ENCODE measurements around the gene CIAO3.

CIAO3 gene

GRCh38 chr16:740764-741505, at the start of gene CIAO3:
TSS of gene CIAO3 (minus strand) at chr16:740997. CDS start at chr16:740985, 12 bp downstream.
- TF ChIP-seq CTCF (IDR thresholded peaks at IDR 0.05; ENCODE audit: control insufficient read depth, insufficient read depth, low read depth, low read length, missing control alignments): peak; percentile 63
- DNase-seq (ENCODE audit: low read depth): peak; percentile 56
- H3K4me3 ChIP-seq (ENCODE audit: control insufficient read depth, low read depth, low read length): peak within 1 kb of the TSS; percentile 66

GRCh38 chr16:790086-790485, 49.3 kb upstream of the CIAO3 start:
- DNase-seq (ENCODE audit: low read depth): no peak
- TF ChIP-seq CTCF (IDR thresholded peaks at IDR 0.05; ENCODE audit: control insufficient read depth, insufficient read depth, low read depth, low read length, missing control alignments): no peak
- H3K4me3 ChIP-seq (ENCODE audit: control insufficient read depth, low read depth, low read length): no peak overlapping the region

GRCh38 chr16:789191-789850, 48.5 kb upstream of the CIAO3 start:
- DNase-seq (ENCODE audit: low read depth): no peak
- peak overlapping the region; percentile 84 for H3K4me3 ChIP-seq (ENCODE audit: control insufficient read depth, low read depth, low read length)
- TF ChIP-seq CTCF (IDR thresholded peaks at IDR 0.05; ENCODE audit: control insufficient read depth, insufficient read depth, low read depth, low read length, missing control alignments): no peak

- H3K4me3 ChIP-seq (ENCODE audit: control insufficient read depth, low read depth, low read length): peak within 1 kb of the TSS; percentile 99
- peak; percentile 53 for DNase-seq (ENCODE audit: low read depth)
- no peak for TF ChIP-seq CTCF (IDR thresholded peaks at IDR 0.05; ENCODE audit: control insufficient read depth, insufficient read depth, low read depth, low read length, missing control alignments)
These were observed 47.8 kb upstream of the CIAO3 start, which contains the start of gene CHTF18 for GRCh38 chr16:788399-789126. TSS of gene CHTF18 (plus strand) at chr16:788620. CDS start at chr16:788685, 65 bp downstream.

- TF ChIP-seq CTCF (IDR thresholded peaks at IDR 0.05; ENCODE audit: control insufficient read depth, insufficient read depth, low read depth, low read length, missing control alignments): no peak
- no peak for DNase-seq (ENCODE audit: low read depth)
- H3K4me3 ChIP-seq (ENCODE audit: control insufficient read depth, low read depth, low read length): peak within 1 kb of the TSS; percentile 99
These were observed 47.2 kb upstream of the CIAO3 start, which contains the start of gene RPUSD1 for GRCh38 chr16:787978-788398. TSS of gene RPUSD1 (minus strand) at chr16:788381. CDS start at chr16:787737, 644 bp downstream.

GRCh38 chr16:787321-787966, 46.6 kb upstream of the CIAO3 start:
- TF ChIP-seq CTCF (IDR thresholded peaks at IDR 0.05; ENCODE audit: control insufficient read depth, insufficient read depth, low read depth, low read length, missing control alignments): no peak
- DNase-seq (ENCODE audit: low read depth): no peak
- peak overlapping the region; percentile 99 for H3K4me3 ChIP-seq (ENCODE audit: control insufficient read depth, low read depth, low read length)

All from AG09309 (cell line).